WERI-Rb-1 (cell line): ENCODE data around the gene TRDMT1.

Experiments used
- DNase-seq: peaks from one replicate; pipeline ENCODE4 v3.0.0-alpha.2; 2020
- H3K27ac ChIP-seq: fragments of 250-450 bp; sonication (Bioruptor Pico); 2 replicates; pipeline ENCODE4 v1.5.1; 2020; ENCODE audit warnings: mild to moderate bottlenecking, moderate library complexity
- H3K27me3 ChIP-seq: fragments of 250-450 bp; sonication (Bioruptor Pico); 2 replicates; pipeline ENCODE4 v1.5.1; 2021; ENCODE audit warnings: mild to moderate bottlenecking, low read depth, moderate library complexity; ENCODE audit not compliant: insufficient read depth, severe bottlenecking
- H3K36me3 ChIP-seq: fragments of 250-450 bp; sonication (Bioruptor Pico); 2 replicates; pipeline ENCODE4 v1.5.1; 2020; ENCODE audit warnings: mild to moderate bottlenecking, moderate library complexity
- H3K4me3 ChIP-seq: 2 replicates; pipeline ENCODE4 v1.5.1; 2011; ENCODE audit warnings: low read depth, mild to moderate bottlenecking, control low read depth, low read length
- H3K9me3 ChIP-seq: fragments of 250-450 bp; sonication (Bioruptor Pico); 2 replicates; pipeline ENCODE4 v1.5.1; 2021; ENCODE audit warnings: mild to moderate bottlenecking, moderate library complexity; ENCODE audit not compliant: severe bottlenecking
- TF ChIP-seq, protein P1 (sequence below): IDR thresholded peaks from 2 replicates; pipeline ENCODE4 v1.5.1; 2011; ENCODE audit warnings: low read depth, mild to moderate bottlenecking, control low read depth, inconsistent platforms, low read length

TRDMT1 gene

GRCh38 chr10:17153321-17153720, 48.2 kb downstream of the TRDMT1 start:
- DNase-seq: no peak
- H3K4me3 ChIP-seq: no peak overlapping the region
- H3K9me3 ChIP-seq: no peaks in the 10 kb centered on the region
- H3K27me3 ChIP-seq: no peaks in the 10 kb centered on the region
- TF ChIP-seq, protein P1, sequence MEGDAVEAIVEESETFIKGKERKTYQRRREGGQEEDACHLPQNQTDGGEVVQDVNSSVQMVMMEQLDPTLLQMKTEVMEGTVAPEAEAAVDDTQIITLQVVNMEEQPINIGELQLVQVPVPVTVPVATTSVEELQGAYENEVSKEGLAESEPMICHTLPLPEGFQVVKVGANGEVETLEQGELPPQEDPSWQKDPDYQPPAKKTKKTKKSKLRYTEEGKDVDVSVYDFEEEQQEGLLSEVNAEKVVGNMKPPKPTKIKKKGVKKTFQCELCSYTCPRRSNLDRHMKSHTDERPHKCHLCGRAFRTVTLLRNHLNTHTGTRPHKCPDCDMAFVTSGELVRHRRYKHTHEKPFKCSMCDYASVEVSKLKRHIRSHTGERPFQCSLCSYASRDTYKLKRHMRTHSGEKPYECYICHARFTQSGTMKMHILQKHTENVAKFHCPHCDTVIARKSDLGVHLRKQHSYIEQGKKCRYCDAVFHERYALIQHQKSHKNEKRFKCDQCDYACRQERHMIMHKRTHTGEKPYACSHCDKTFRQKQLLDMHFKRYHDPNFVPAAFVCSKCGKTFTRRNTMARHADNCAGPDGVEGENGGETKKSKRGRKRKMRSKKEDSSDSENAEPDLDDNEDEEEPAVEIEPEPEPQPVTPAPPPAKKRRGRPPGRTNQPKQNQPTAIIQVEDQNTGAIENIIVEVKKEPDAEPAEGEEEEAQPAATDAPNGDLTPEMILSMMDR: no peak
- H3K27ac ChIP-seq: no peak overlapping the region
- H3K36me3 ChIP-seq: no peaks in the 10 kb centered on the region

GRCh38 chr10:17151716-17152115, 49.8 kb downstream of the TRDMT1 start:
- Histone ChIP-seq H3K27ac (no peak overlapping the region), H3K36me3 (no peaks in the 10 kb centered on the region), H3K4me3 (no peak overlapping the region), H3K27me3 (no peaks in the 10 kb centered on the region), H3K9me3 (no peaks in the 10 kb centered on the region)
- TF ChIP-seq, protein P1: no peak
- DNase-seq: no peak

GRCh38 chr10:17147884-17148489, 53.5 kb downstream of the TRDMT1 start:
- DNase-seq: no peak
- no peak overlapping the region for H3K27ac ChIP-seq
- TF ChIP-seq, protein P1: no peak

DNA sequence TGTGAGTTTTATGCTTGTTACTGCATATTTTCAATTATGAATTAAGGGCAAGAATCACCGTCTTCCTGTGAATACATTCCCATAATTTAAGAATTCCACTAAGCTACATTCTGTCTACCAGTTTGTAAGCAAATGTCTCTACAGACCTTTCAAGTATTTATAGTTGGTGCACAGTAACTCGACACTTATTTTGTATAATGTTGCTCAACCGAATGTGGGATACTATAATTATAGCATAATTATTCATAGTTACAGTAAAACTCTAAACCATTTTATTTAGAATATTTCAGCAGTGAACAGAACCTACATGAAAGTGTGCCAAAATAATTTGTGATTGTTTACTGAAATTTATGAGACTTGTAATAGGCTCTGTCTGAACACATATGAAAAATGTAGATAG, 54.6 kb downstream of the TRDMT1 start:
- DNase-seq: no peak
- Histone ChIP-seq H3K9me3 (no peaks in the 10 kb centered on the region), H3K36me3 (no peaks in the 10 kb centered on the region), H3K27ac (no peak overlapping the region), H3K27me3 (no peaks in the 10 kb centered on the region), H3K4me3 (no peak overlapping the region)
- TF ChIP-seq, protein P1: no peak

More at GRCh38 chr10:17147884-17148489, 53.5 kb downstream of the TRDMT1 start:
- no peaks in the 10 kb centered on the region for H3K9me3 ChIP-seq
- H3K27me3 ChIP-seq: no peaks in the 10 kb centered on the region
- H3K4me3 ChIP-seq: no peak overlapping the region
- H3K36me3 ChIP-seq: no peaks in the 10 kb centered on the region

DNA sequence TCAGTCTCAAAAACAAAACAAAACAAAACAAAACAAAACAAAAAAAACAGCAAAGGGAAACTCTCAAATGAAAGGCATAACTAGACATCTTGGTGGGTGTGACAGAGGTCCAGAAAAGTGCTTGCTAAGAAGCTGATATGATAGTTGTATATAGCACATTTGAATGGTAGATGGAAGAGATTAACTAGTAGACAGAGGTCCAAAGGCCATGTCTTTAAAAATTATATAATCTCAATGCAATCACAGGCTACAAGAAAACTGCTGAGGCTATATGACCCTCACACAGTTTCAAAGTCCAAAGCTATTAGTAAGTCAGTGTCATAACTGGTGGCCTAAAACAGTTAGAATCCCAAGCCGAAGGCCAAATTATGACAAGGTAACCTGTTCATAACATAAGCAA, 56.2 kb downstream of the TRDMT1 start:
- Histone ChIP-seq H3K27me3 (no peaks in the 10 kb centered on the region), H3K36me3 (no peaks in the 10 kb centered on the region), H3K27ac (no peak overlapping the region), H3K9me3 (no peaks in the 10 kb centered on the region), H3K4me3 (no peak overlapping the region)
- no peak for DNase-seq
- TF ChIP-seq, protein P1: no peak

DNA sequence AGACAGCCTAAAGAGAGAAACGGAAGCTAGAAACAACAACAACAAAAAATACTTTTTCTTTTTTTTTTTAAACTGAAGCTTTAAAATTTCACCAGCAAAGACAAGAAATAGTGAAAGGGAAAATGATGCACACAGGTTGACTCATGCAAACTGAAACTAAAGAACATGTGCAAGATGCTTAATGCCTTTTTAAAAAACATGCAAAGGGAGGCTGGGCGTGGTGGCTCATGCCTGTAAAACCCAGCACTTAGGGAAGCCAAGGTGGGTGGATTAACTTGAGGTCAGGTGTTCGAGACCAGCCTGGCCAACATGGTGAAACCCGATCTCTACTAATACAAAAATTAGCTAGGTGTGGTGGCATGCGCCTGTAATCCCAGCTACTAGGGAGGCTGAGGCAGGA, 56.7 kb downstream of the TRDMT1 start:
- Histone ChIP-seq H3K27me3 (no peaks in the 10 kb centered on the region), H3K36me3 (no peaks in the 10 kb centered on the region), H3K9me3 (no peaks in the 10 kb centered on the region), H3K4me3 (no peak overlapping the region), H3K27ac (no peak overlapping the region)
- TF ChIP-seq, protein P1: no peak
- DNase-seq: no peak
